Motor neuron (in vitro differentiated cells): ENCODE data around the gene WFIKKN2. TPM values are rescaled to one million over a fixed set of nuclear protein-coding genes. Genes with fewer than 3 reads are reported as not detected.

Experiments
- ATAC-seq, 8 experiments: fragments of 200-7000 bp; cut with Tn5 transposase; replicated peaks in 6 of 8; 2 replicates each; pipeline ENCODE4 v1.8.0; 2021; ENCODE audit warnings: mild to moderate bottlenecking in 8 of 8, moderate library complexity in 8 of 8
- H3K27ac ChIP-seq, 2 donors: fragments of 250-450 bp; sonication (Bioruptor Pico); 2 replicates each; pipeline ENCODE4 v1.9.0; 2021; ENCODE audit warnings: antibody characterized with exemption in 2 of 2, mild to moderate bottlenecking in 2 of 2, moderate library complexity in 1 of 2
- H3K4me1 ChIP-seq, 2 donors: fragments of 250-450 bp; sonication (Bioruptor Pico); replicated peaks in 1 of 2; 2 replicates each; pipeline ENCODE4 v1.6.1; 2021; ENCODE audit warnings: antibody characterized with exemption in 2 of 2, mild to moderate bottlenecking in 2 of 2, moderate library complexity in 1 of 2
- H3K4me3 ChIP-seq, 5 donors: fragments of 250-450 bp; sonication (Bioruptor Pico); 2 replicates each; pipeline ENCODE4 v1.9.0; 2021; ENCODE audit warnings: antibody characterized with exemption in 5 of 5, mild to moderate bottlenecking in 5 of 5, moderate library complexity in 4 of 5
- WGBS, 10 experiments: fragments of 450-650 bp; shearing (Covaris generic); methylation state at CpG; one replicate each; pipeline ENCODE4 v1.0.0; 2022; 5-methylcytosine and 5-hydroxymethylcytosine counted together
- in situ Hi-C, 9 experiments: fragments of 400-800 bp; cut with MboI; loops; one replicate each; pipeline ENCODE4 v1.15.0; 2021; ENCODE audit warnings: low sequenced_read_pairs in 9 of 9, low pct_unique_long_range_greater_than_20kb in 2 of 9; ENCODE audit not compliant: unreplicated experiment in 9 of 9
- total RNA-seq, 8 experiments: library from RNA; unstranded; fragments of 300-600 nt; gene quantifications; 2 replicates each; pipeline versions ENCODE4 v1.2.3 to v1.2.4, GENCODE V29; 2022

The WFIKKN2 gene
- total RNA-seq, 8 experiments from 2014 or later = 0.05 to 0.76 (median 0.23) TPM; not detected in 1

DNA sequence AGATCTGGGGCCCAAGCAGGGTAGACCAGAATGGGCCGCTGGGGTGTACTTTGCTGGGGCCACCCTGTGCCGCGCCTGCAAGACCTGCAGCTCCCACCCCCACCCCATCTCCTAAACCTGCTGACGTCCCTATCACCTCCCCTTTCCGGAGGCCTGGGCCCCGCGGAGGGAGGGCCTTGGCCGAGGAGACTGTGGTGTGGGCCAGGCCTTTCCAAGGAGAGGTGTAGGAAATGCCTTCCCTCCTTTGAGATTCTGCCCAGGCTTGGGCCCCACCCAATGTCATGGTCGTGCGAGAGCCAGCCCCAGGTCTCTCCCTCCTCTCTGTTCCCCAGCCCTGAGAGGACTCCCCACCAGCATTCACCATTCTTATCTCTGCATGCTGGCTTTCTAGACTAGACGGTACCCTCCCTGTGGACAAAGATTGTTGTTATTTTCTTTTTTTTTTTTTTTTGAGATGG is 3.9 kb upstream of the WFIKKN2 start:
- WGBS, 10 experiments = 54 to 100% (median 90%) methylated on average over 1 to 4 of the region's 11 CpGs; no CpG with 5 or more reads in 6 of the 10 experiments
- H3K27ac ChIP-seq = peak overlapping the region; percentile 76 to 81
- ATAC-seq = peak in 4 of 8 experiments; percentile 26 to 38 (median 32)
- H3K4me3 ChIP-seq = no peak overlapping the region
- in situ Hi-C loops = loop anchor here in 4 of 9 experiments (10.0 to 25.0 kb wide), 2 partner anchors 47 to 294 kb away; partner anchors contain the start of genes EPN3 (in 2 of the 4) and SPATA20 (in 2 of the 4)
- peaks cover 58 to 60% of the 10 kb centered on the region in 2 donors for H3K4me1 ChIP-seq

DNA sequence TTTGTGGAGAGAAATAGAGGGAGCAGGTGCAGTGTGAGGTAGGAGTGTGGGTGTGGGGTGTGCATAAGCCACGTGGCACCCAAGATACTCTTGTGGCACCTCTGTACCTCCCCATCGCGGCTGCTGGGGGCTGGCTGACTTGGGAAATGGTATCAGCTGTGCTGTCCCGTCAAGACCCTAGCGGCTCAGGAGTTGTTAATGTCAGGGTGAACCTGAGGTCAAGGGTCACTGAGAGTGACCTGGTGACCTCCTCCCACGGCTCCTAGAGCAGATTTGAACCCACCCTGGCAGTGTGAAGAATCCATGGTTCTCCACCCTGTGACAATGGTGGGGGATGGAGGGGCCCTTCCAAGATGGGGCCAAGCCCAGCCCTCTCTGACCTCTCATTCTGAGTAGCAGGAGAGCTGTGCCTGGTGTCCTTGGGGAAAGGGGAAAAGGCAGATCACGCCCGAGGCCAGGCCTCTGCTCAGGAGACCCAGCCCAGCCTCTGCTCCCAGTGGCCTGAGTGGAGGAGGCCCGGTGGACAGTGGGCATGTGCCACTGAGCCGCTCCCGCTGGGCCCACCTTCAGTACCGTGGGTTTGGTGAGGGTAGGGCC is 3.0 kb upstream of the WFIKKN2 start:
- Histone ChIP-seq H3K4me3 (no peak overlapping the region), H3K4me1 (peaks cover 58 to 60% of the 10 kb centered on the region in 2 donors), H3K27ac (peak overlapping the region; percentile 11 to 81)
- ATAC-seq = no peak
- in situ Hi-C loops = loop anchor here in 4 of 9 experiments (10.0 to 25.0 kb wide), 2 partner anchors 48 to 295 kb away; partner anchors contain the start of genes EPN3 (in 2 of the 4) and SPATA20 (in 2 of the 4)
- 0 to 87% (median 62%) methylated on average over 1 to 6 of the region's 12 CpGs; no CpG with 5 or more reads in 6 of the 10 experiments for WGBS, 10 experiments

DNA sequence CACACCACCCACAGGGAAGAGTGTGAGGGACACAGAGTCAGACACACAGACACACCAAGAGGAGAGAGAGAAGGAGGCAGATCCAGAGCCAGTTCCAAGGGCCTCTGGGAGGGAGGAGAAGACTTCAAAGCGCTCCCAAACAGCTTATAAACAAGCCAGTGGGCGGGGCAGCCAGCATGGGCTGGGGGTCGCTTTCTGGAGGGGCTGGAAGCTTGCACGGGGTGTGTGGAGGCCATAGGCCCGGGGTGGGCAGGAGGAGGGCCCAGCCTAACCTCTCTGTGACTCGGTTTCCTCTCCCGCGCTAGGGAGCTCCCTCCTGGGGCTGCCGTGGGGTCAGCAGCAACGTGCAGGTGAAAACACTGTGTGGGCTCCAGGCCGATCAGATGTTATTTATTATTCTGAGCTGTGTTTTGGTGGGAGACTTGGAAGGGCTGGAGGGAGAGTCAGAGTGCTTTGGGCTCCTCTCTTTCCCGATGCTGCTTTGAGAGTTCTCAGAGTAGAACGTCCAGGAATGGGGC is 2.5 kb upstream of the WFIKKN2 start:
- in situ Hi-C loops = loop anchor here in 4 of 9 experiments (10.0 to 25.0 kb wide), 2 partner anchors 48 to 296 kb away; partner anchors contain the start of genes EPN3 (in 2 of the 4) and SPATA20 (in 2 of the 4)

DNA sequence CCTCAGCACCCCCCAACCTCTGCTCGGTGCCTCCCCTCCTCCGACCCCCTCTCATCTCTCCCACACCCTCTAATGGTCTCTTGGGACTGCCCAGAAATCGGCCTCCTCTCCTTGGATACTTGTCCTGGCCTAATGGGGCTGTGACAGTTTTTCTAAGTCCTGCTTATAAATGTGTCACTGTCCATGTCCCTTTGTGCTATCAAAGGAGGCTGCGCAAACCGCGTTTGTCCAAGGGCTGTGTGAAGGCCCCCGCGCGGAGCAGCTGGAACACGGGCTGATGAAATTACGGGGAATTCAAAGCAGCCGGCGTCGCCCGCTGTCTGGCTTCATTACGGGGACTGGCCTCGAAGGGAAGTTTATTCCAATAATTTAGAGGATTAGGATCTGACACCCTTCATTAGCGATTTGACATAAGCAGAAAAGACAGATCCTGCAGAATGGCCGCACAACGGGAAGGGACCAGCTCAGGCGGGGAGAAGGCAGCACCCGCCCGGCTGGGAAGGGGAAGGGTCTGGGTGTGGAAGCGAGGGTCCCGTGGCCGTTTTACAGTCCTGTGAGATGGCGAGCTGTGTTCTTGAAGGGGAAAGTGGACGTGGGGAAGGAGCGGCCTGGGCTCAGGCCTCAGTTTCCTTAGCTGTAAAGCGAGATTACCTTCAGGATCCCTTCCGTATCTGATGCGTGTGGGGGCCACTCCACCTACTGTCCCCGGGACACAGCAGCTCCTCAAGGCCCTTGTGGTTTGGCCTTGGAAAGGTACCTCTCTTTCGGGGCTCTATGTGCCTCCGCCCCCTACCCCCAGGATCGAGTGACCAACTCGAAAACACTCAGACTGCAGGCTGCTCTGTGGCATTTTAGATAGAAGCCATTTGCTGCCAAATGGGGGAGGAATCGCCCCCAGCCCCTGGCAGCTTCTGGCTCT is 1.6 kb upstream of the WFIKKN2 start:
- WGBS, 10 experiments = 64 to 90% (median 74%) methylated on average over 2 to 22 of the region's 38 CpGs; no CpG with 5 or more reads in 3 of the 10 experiments
- Histone ChIP-seq H3K27ac (peak overlapping the region; percentile 3 to 51), H3K4me3 (no peak overlapping the region), H3K4me1 (peaks cover 58 to 64% of the 10 kb centered on the region in 2 donors)
- in situ Hi-C loops = loop anchor here in 4 of 9 experiments (10.0 to 25.0 kb wide), 2 partner anchors 49 to 296 kb away; partner anchors contain the start of genes EPN3 (in 2 of the 4) and SPATA20 (in 2 of the 4)
- peak in 3 of 8 experiments; percentile 19 to 24 (median 24) for ATAC-seq

More for the DNA sequence above, 2.5 kb upstream of the WFIKKN2 start:
- Histone ChIP-seq H3K4me3 (no peak overlapping the region), H3K4me1 (peaks cover 58 to 60% of the 10 kb centered on the region in 2 donors), H3K27ac (peak overlapping the region in 1 of 2 donors; percentile 51)
- 22% methylated on average over 3 of the region's 13 CpGs; no CpG with 5 or more reads in 9 of the 10 experiments for WGBS, 10 experiments
- no peak for ATAC-seq

DNA sequence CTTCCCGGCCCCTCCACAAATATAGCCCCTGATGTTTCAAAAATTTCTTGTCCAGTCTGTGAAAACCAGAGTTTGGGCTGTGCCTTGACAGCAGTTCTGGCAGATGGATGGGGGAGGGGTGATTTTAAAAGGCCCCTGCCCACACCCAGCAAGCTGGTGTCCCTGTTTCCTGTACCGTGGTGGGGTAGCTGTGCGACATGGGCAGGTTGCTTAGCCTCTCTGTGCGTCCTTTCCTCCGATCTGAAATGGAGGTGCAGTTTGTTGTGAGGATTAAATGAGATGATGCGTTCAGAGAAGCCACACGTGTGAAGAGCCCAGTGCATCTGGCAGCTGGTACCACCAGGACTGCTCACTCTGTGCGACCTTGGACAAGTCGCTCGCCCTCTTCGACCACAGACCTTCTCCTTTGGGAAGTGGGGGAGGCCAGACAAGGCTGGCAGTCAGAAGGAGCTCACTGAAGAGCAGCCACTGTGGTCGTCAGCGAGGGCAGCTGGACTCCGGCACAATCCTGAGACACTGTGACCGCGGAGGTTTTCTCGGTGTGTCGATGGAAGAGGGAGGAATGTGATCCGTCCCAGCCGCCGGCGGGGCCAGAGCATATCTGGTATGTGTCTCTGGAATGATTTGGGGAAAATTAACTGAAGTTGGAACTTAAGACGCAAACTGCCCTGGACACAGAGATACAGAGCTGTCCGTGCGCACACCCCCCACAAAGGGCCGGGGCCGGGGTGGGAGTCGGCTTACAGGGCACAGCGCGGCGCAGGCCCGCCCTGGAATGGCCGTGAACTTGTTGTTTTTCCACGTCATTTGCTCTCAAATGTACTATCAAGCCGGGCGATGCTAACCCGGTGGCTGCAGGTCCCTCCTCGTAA is 721 bp upstream of the WFIKKN2 start:
- Histone ChIP-seq H3K4me3 (no peak overlapping the region), H3K27ac (no peak overlapping the region), H3K4me1 (peaks cover 56 to 61% of the 10 kb centered on the region in 2 donors)
- ATAC-seq = peak in 4 of 8 experiments; percentile 3 to 24 (median 14)
- 6 to 80% (median 64%) methylated on average over 1 to 13 of the region's 38 CpGs; no CpG with 5 or more reads in 2 of the 10 experiments for WGBS, 10 experiments
- in situ Hi-C loops = loop anchor here in 4 of 9 experiments (10.0 to 25.0 kb wide), 2 partner anchors 50 to 297 kb away; partner anchors contain the start of genes EPN3 (in 2 of the 4) and SPATA20 (in 2 of the 4)

DNA sequence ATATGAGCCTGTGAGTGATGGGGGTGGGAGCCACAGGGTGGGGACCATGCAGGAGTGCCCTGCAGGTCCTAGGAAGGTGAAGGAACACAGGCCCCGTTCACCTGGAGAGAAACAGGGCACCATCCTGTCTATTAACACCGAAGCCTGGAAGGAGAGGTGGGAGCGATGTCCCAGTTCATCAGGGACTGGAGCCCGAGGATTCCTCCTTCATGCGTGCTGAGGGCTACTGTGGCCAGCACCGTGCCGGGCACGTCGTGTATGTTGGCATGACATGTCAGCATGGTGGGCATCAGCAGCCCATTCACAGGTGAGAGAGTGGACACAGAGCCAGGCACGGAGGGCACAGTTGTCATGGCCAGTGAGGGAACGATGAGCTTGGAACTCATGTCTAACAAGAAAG is 1.4 kb downstream of the WFIKKN2 start:
- H3K27ac ChIP-seq = no peak overlapping the region
- in situ Hi-C loops = loop anchor here in 4 of 9 experiments (10.0 to 25.0 kb wide), 2 partner anchors 52 to 300 kb away; partner anchors contain the start of genes EPN3 (in 2 of the 4) and SPATA20 (in 2 of the 4)
- 80 to 100% (median 87%) methylated on average over 1 to 9 of the region's 11 CpGs; no CpG with 5 or more reads in 6 of the 10 experiments for WGBS, 10 experiments

DNA sequence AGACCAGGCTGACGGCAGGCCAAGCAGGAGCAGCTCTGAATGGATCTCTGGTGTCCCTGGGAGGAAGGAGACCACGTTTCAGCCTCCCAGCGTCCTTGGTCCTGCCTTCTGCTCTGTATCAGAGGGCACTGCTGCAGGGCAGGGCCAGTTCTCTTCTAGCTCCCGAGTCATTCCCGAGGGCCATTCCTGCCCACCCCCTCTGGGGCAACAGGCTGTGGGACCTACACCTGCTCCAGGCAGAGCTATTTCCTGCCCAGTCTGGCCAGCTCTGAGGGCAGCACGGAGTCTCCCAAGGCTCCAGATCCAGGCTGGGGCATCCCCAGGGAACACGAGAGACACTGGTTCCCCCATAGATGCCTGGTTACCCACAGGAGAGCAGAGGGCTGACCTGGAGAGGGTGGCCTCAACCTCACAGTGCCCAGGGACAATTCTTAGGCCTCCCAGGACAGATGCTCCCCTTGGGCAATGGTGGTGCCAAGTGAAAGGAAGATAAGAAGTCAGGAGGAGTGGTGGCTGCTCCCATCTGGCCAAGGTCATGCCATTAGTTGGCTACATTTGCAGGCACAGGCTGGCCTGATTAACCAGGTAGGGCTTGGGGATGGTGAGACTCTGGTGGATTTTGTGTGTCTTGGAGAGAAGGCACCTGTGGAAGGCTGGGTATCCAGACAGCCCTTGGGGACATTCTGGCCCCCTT is 2.0 kb downstream of the WFIKKN2 start:
- no peak for ATAC-seq
- no peak overlapping the region for H3K27ac ChIP-seq
- in situ Hi-C loops = loop anchor here in 4 of 9 experiments (10.0 to 25.0 kb wide), 2 partner anchors 53 to 300 kb away; partner anchors contain the start of genes EPN3 (in 2 of the 4) and SPATA20 (in 2 of the 4)
- 60 to 92% (median 81%) methylated on average over 1 to 2 of the region's 7 CpGs; no CpG with 5 or more reads in 6 of the 10 experiments for WGBS, 10 experiments
- no peak overlapping the region for H3K4me3 ChIP-seq
- peaks cover 40 to 49% of the 10 kb centered on the region in 2 donors for H3K4me1 ChIP-seq

More for the DNA sequence above, 1.4 kb downstream of the WFIKKN2 start:
- Histone ChIP-seq H3K4me3 (no peak overlapping the region), H3K4me1 (peaks cover 41 to 50% of the 10 kb centered on the region in 2 donors)
- ATAC-seq = no peak

DNA sequence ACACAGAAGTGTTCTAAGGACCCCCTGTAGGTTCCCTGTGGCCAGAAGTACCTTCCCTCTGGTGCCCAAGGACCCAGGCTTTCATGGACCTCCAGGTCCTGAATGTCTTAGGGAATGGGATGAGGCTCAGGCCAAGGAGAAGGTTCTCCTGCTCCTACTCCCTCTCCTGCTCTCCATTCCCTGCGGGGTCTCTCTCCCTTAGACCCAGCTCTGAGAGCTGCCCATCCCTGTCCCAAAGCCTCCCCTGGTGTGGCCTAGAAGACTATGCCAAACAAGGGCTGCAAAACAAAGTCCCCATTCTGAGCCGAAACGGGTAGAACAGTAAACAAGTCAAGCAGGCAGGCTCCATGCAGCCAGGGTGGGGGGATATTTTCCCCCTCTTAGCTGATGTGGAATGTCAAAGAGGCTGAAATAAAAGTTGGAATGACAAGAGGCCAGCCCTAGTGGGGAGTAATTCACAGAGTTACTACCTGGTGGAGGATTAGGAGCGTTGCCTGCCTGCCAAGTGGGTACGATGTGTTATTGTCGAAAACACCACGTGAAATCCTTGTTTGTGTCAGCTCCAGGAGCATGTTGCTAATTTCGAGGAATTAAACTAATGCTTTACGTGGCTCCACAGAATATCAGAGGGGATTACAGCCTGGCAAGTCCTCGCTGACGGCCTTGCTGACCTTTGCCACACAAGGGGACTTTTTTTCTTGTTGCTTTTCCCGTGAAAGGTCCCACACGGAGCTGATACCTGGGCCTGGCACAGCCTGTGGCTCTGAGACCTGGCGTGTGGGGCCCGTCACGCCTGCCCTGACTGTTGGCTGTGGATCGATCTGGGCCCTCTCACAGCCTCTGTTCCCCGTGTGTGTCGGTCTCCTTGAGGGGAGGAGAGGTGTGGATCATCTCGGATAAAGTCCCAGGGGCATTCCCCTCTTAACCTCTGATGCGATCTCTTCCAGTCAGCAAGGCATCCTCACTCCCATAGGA is 2.9 kb downstream of the WFIKKN2 start:
- H3K4me1 ChIP-seq = peaks cover 32 to 41% of the 10 kb centered on the region in 2 donors
- no peak overlapping the region for H3K4me3 ChIP-seq
- H3K27ac ChIP-seq = no peak overlapping the region
- no peak for ATAC-seq
- WGBS, 10 experiments = 30 to 76% (median 60%) methylated on average over 2 to 12 of the region's 21 CpGs; no CpG with 5 or more reads in 3 of the 10 experiments
- in situ Hi-C loops = loop anchor here in 4 of 9 experiments (10.0 to 25.0 kb wide), 2 partner anchors 53 to 301 kb away; partner anchors contain the start of genes EPN3 (in 2 of the 4) and SPATA20 (in 2 of the 4)

DNA sequence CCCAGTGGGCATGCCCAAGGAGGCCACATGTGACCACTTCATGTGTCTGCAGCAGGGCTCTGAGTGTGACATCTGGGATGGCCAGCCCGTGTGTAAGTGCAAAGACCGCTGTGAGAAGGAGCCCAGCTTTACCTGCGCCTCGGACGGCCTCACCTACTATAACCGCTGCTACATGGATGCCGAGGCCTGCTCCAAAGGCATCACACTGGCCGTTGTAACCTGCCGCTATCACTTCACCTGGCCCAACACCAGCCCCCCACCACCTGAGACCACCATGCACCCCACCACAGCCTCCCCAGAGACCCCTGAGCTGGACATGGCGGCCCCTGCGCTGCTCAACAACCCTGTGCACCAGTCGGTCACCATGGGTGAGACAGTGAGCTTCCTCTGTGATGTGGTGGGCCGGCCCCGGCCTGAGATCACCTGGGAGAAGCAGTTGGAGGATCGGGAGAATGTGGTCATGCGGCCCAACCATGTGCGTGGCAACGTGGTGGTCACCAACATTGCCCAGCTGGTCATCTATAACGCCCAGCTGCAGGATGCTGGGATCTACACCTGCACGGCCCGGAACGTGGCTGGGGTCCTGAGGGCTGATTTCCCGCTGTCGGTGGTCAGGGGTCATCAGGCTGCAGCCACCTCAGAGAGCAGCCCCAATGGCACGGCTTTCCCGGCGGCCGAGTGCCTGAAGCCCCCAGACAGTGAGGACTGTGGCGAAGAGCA is 4.4 kb downstream of the WFIKKN2 start:
- 40 to 93% (median 92%) methylated on average over 1 to 3 of the region's 29 CpGs; no CpG with 5 or more reads in 6 of the 10 experiments for WGBS, 10 experiments
- no peak for ATAC-seq
- no peak overlapping the region for H3K27ac ChIP-seq
- in situ Hi-C loops = loop anchor here in 6 of 9 experiments (5.0 to 25.0 kb wide), 4 partner anchors 55 to 302 kb away; partner anchors contain the start of genes SPATA20 (in 3 of the 6) and EPN3 (in 2 of the 6)
- H3K4me1 ChIP-seq = peaks cover 20 to 26% of the 10 kb centered on the region in 2 donors
- H3K4me3 ChIP-seq = no peak overlapping the region
